NCI-H2081 (cell line): ENCODE data around the gene AUTS2.

Source experiments
- DNase-seq, 2 experiments: peaks; one replicate each; lab custom pipeline; 2025; lab: John Stamatoyannopoulos, UW

The AUTS2 gene

DNA sequence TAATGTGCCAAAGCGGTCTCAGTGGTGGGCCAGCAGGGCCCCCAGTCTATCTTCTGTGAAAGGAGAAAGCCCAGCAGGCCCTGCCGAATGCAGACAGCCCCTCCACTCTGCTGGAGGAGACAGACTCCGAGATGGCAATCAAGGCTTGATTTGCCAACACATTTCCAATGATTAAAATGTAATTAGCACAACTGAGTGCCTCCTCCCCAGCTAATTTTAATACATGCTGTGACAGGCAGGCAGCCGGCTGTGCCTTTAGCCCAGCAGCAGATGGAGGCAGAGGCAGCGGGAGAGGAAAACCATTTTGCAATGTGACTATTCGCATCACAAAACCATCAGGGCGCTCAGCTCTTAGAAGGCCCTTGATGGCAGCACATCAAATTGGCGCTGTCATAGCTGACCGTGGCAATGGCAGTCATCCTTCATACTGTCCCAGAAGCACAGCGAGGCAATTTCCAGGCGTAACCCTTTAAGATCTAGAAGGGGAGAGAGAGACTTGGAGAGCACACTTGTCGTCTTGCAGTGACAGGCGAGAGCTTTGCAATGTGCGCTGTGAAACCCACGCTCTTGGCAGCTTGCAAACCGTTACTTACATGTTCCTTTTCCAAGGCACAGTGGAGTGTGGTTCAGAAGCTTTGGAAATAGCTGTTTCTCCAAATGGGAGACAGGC lies 818.8 kb downstream of the AUTS2 start:
- DNase-seq = peak in 1 of 2 experiments; percentile 57

DNA sequence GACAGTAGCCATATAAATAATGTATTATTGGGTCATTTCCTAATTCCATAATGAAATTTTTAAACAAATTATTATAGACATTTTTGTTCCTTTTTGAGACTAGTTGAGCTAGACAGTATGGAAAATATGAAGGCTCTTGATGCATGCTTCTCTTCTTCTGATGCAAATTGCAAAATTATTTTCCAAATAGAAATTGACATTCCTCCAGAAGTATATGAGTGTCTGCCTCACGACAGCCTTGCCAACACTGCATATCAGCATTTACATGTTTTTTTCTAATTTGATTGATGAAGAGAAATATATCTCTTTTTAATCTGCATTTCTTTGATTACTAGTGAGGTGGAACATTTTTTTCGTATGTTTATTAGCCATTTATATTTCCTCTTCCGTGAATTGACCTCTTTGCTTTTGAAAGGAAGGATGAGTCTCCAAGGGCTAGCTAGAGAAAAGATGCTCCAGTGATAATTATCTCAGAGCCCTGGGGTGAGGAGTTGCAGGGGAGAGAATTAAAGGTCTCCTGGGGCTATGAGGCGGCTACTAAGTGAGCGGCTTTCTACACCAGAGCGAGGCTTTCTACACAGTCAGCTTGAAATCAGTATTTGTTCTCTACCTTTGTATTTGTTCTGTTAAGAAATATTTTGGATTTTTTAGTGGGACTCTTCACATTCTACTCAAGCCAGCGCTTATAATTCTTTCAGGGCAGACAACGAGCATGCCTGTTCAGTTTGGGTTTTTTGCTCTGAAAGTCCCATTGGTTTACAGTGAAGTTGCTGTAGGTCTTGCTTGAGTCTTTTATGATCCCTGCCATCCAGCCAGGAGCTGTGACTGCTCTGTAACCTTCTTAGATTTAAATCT lies 821.5 kb downstream of the AUTS2 start:
- peak in 1 of 2 experiments; percentile 24 for DNase-seq

DNA sequence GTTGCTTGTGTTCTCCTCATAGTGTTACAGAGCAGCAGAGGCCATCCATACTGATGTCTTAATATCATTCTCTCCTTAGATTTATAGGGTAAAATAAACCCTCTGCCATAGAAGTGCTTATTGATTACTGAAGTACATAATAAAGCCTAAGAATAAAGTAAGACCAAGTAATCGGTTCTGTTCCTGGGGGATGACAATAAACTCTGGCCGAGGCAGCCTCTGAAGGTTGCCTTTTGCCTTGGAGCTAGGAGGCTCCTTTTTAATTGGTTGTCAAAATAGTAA lies 822.0 kb downstream of the AUTS2 start:
- no peak for DNase-seq

DNA sequence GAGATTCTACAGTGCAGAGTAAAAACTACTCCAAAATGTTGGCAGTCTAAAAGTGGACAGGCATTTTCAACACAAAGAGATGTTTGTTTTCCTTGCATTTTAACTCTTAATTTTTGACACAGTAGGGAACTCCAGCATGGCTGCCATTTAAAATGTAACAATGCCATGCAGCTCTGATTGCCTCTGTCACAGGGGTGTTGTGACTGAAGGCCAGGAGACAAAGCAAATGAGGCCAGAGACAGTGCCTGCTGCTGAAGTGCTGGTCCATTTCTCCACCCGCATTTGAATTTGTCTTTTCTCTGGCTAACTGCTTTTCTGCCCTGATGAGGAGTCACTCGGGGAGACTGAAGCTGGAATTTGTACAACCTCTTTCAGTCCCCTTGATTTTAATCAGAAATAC lies 823.0 kb downstream of the AUTS2 start:
- peak; percentile 33 to 85 for DNase-seq

DNA sequence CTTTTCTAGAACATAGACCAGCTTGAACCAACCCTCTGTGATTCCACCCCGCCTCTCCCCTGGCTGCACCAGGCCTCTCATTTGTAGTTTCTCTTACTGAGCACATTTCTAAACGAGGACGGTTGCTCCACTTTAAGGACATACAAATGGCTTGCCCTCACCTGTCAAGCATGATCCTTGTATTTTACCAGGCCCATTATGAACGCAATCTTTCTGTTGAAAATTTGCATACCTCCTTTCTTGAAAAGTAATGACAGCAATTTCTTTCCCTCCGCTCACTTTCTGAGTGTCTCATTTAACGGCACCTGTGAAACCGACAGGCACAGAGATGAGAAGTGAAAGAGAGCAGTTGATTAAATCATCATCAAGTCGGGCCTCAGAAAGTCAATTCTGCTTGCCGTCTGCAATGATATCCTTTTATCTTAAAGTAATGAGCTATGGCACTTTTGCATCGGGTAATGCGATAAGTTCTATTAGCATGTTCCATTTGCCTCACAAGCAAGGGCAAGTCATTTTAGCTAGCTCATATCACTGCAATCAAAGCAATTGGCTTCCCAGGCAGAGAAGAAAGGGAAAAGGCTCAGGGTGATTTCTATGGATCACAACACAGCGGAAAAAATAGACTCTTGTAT lies 828.1 kb downstream of the AUTS2 start:
- DNase-seq = no peak

DNA sequence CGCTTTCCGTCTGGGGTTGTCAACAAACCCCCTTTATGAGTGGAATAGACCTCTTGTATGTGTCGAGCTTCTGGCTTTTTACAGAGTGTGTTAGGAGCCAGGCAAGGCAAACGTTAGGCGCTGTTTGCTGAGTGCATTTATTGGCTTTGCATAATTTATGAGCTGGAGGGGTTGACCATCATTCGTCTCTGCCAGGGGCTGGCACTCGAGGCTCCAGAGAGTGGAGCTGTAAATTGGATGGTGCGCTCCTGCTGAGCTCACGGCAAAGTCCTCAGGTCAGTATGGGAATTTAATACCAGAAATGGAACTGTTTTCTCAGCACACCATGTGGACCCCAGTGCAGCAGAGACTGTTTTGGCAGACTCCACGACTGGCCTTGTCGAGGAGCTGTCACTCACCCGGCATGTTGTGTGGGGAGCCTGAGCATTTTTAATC lies 834.3 kb downstream of the AUTS2 start:
- peak; percentile 79 to 94 for DNase-seq

DNA sequence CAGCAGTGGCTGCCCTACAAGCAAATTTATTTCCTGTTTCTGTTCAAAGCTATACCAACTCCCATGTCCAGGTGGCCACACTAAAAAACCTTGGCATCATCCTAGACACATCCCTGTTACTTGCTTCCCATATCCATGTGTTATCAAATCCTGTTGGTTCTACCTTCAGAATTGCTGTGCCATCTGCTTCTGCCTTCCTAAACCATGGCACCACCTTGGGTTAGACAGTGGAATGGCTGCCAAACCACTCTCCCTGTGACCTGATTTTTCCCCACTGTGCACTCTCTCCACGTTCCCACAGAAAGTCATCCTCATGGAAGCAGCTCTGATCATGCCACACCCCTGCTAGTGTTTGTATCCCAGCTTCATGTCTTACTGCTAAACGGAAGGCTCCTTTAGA lies 836.1 kb downstream of the AUTS2 start:
- DNase-seq = peak in 1 of 2 experiments; percentile 47

DNA sequence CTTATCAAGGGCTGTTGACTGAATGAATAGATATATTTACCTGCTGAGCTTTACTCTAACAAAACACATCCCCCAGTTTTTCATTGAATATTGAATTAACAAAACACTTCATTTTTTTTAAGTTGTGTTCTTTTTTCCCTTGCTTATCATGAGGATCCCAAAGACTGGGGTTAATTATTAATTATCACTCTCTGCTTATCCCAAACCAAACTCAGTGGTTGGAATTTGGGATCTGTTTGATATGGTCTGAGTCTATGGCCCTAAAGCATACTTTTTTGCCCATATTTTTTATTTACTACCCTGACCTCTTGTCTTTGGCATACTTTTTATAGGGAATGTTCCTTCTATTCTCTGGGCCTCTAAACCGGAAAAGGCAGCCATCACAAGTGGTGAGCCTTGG lies 836.5 kb downstream of the AUTS2 start:
- DNase-seq = no peak

DNA sequence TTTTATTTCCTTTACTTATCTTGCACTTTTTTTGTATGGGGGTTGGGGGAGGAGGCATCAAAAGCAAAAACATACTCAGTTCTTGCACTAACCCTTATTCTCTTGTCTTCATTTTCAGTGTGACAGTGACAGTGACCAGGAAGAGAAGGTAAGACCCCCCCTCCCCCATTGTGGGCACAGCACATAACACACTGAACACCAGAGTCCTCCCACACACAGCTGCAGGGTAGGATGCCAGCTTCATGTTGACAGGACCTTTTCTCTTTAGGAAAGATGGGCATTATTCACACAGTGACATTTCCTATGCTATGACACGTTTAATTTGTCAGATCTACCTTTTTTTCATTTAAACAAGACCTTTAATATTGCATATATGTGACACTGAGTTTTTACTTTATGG lies 837.4 kb downstream of the AUTS2 start:
- no peak for DNase-seq

DNA sequence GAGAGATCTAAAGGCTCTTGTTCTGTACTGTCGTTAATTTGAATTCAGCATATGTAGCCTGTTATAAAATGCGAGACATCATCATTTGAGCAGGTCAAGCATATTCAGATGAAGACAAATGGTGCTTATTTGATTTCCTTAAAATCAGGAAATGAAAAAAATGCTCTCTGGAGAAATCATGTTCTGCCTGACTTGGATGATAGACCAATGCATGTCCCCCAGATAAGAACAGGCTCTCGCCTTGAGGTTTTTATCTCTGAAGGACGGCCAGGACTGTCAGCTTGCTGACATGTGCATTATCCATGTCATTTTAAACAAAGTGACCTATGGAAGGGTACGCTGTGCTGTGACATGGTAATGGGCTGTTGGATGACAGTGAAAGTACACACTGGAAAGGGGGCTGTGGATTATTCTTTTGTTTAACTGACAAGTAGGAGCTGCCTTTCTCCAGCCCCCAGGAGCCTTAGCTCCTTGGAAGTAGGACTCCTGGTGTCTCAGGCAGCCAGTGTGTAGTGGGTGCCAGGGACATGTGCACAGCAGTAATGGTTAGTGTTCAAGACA lies 838.6 kb downstream of the AUTS2 start:
- no peak for DNase-seq

DNA sequence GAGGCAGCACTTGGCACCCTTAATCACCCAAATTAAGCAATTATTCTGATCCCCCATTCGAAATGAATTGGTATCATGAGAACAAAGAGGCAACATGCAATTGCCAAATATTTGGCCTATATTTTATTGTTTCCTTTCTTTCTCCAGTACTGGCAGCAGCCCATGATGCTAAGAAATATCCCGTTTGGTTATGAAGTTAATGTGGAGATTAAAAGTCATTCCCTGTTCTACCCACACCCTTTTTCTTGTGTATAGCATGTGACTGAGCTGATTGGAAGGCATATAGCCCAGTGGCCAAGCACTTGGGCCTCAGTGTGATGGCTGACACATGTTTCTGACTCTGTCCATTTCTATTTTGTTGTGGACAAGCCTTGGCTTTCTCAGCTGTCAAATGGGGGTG lies 841.4 kb downstream of the AUTS2 start:
- no peak for DNase-seq

DNA sequence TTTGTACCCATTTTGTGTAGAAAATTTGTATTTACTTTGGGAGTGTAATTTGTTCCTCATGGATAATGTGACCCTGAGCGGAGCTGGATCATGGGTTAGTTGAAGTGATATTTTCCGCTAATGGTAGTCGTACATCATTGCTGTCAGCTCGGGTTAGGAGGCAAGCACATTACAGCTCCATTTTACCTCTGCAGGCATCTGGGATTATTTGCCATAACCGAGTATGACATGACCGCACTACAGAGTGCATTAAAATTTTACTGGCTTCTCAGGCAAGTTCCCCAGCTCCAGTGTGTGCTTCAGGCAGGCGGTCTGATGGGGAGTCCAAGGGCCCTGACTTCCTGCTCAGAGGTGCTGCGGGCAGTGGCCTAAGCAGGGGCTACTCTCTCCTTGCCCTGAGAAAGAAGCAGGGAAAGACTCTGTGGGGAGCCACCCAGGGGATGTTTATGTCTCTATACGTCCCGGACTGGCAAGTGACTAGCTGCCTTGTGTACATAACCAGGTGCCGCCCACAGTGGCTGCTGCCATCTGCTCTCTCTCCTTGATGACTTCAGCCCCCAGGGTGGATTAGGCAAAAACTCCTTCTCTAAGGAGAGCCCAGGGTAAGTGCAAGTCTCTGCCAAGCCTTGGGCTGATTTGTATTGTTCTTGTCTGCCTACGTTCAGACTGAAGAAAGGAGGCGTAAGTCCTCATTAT lies 848.3 kb downstream of the AUTS2 start:
- DNase-seq = peak; percentile 46 to 69

DNA sequence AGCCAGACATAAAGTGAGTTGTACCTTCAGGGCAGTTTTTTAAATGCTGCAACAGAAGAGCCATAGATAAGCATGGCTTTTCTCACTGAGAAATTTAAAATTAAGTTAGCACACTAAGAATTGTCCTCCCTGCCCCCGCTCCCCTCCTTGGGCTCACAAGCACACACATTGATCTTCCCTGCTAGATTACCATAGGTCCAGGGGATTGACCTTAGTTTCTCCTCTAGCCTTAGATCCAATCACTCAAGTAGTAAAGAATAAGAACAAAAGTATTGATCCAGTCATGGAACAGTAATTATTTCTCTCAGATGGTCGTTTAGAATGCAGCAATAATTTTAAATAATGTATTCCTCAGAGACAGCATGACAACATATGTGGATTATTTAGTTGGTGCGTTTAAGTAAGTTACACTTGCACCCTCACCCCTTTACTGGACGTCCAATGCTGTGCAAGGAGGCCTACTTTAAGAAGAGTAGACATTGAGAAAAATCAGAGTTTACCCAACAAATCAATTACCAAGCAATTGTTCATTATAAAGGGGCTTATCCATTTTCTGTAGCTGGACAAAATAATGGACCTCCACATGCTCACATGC lies 850.1 kb downstream of the AUTS2 start:
- no peak for DNase-seq

DNA sequence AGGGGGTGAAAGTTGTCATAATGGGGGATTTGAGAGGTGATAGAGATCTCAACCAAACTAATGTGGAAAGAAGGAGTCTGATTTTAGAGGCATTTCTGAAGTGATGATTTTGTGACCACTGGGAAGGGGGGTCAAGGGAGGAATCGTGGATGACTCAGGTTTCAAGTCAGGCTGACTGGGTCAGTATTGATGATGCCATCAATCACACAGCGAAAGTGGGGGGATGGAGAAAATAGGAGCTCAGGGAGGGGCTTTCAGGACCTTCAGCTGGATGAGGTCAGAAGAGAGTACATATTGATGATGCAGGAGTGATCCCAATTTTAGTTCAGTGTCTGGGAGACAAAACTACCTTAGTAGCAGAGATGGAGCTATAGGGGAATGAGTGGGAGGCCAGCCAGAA lies 852.5 kb downstream of the AUTS2 start:
- DNase-seq = no peak

DNA sequence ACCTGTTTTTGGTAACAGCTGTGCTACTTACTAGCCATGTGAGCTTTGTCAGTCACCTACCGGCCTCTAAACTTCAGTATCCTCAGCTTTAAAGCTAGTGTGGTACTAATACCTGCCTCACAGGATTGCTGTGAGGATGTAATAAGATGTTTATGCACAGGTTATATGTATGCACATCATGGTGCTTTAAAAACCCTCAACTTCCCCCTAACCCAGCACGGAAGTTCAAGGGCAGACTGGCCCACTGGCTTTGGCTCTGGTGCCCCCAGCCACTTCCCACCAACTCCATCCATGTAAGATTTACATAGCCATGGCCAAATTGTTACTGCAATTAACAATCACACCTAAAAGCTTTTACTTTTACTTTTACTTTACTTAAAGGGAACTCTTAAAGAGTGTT lies 857.6 kb downstream of the AUTS2 start:
- DNase-seq = no peak

DNA sequence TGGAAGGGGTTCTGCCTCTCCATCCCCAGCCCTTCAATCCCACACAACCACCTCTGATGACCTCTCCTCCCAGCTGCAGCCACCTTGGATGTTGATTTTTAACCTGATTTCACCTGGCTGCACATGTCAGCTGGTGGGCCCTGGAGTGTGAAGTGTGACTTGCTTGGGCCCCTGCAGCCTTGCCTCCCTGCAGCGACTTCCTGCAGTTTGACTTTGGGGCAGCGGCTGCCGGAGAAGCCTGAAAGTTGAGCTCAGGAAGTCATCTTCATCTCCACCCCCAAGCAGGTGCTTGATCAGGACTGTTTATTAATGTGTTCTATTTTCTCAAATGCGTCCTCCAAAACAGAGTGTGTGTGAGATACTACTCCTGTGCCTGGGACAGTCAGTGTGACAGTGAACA lies 858.4 kb downstream of the AUTS2 start:
- no peak for DNase-seq

DNA sequence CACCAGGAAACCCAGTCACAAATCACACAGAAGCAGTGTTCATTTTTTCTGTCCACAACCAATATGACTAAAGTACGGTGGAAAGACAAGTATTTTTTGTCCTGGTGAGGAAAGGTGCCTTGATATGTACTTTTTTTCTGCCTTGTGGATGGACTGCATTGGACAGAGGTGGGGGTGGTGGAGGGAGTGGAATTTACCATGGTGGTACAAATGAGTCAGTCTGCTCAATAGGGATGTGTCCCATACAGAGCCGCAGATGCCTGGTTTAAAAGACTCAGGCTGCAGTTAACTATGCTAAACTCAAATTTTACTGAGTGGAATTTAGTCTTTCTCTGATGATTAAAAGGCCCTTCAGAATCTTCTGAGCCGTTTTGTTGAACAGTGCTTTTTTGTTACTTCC lies 859.2 kb downstream of the AUTS2 start:
- DNase-seq = no peak

DNA sequence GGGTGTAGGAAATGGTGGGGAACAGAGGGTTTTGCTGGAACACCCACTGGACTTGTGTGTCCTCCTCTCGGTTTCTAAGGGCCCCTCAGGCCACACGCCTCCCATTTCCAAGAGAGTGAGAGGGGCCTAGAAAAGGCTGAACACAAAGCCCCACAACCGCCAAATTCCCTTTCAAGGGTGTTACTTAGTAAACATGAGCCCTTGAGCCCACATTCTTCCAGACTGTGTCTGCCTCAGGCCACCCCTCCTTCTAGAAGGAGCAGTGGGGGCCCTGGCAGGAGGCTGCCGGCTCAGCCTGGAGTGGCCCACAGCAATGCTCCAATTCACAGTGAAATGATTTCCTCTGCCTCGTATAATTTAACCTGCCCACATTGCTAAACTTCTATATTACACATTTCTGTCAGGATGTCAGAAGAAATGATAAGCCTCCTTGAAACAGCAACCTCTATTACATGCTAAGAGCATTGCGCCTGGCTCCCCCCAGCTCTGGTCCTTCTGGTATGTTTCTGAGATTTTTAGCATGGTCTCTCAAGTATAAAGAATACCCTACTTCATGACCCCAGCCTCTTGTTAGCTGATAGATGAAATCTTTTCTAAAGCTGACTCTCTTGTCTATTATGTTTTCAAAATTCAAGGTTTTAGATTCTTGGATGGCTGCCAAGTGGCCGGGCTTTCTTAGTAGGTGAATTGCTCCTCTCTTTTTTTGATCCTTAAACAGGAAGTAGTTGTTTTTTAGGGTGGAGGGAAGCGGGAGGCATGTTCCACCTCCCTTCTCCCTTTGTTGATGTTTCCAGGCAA lies 859.8 kb downstream of the AUTS2 start:
- peak in 1 of 2 experiments; percentile 16 for DNase-seq

DNA sequence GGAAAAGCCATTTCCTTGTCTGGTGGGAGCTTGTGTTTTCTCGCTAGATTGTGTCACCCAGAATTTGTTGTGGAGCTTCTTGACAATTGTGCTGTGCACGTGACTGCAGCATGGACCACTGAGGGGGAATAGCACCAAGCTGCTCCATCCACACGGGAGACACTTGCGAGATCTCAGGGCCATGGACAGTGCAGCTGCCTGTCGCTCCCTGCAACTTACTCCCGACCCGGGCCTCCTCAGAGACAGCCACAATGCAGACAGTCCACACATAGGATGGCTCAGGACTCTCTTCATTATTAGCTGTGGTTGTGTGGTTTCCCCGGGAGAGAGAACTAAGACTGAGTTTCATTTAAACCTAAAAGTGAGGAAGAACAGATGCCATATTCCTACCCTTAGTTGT lies 860.5 kb downstream of the AUTS2 start:
- no peak for DNase-seq

DNA sequence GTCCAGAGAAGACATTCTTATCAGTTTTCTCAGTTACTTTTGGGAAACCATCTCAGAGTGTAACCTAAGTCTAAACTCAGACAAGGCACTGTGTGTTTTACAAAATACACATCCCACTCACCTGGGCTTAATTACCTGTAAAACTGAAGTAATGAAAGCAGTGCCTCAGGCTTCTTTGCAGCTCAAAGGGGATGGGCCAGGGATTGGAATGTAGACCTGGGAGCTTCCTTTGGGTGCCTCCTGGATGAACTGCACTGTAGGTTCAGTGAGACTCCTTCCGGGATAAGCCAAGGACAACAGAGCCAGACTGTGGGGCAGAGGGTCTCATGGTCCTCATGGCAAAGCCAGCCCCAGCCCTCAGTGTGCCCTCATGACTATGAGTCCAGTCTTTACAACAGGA lies 861.3 kb downstream of the AUTS2 start:
- DNase-seq = no peak

DNA sequence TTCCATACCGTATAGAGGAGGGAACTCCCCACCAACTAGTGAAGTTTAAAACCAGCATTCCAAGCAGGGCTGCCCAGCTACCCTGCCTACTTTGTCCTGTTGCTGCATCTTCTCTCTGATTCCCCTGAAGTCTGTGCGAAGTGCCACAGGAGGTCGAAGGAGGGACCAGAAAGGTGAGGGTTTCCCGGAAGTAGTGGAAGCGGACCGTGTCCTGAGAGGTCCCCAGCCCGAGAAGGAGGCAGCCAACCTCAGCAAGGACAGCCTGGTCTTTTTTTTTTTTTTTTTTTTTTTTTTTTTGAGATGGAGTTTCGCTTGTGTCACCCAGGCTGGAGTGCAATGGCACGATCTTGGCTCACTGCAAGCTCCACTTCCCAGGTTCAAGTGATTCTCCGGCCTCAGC lies 861.8 kb downstream of the AUTS2 start:
- DNase-seq = no peak
